Regular cardiac myocyte (primary cell): ENCODE measurements around the gene LDHA. TPM values are rescaled to one million over a fixed set of nuclear protein-coding genes. Genes with fewer than 3 reads are reported as not detected.

Source experiments
- total RNA-seq: library from RNA; depleted of rRNA; stranded (reverse); fragments of >200 nt; gene quantifications from 2 replicates; pipeline ENCODE4 v1.2.3, GENCODE V29; 2014

The LDHA gene
- 1,407 and 2,140 TPM in 2 replicates for total RNA-seq

DNA sequence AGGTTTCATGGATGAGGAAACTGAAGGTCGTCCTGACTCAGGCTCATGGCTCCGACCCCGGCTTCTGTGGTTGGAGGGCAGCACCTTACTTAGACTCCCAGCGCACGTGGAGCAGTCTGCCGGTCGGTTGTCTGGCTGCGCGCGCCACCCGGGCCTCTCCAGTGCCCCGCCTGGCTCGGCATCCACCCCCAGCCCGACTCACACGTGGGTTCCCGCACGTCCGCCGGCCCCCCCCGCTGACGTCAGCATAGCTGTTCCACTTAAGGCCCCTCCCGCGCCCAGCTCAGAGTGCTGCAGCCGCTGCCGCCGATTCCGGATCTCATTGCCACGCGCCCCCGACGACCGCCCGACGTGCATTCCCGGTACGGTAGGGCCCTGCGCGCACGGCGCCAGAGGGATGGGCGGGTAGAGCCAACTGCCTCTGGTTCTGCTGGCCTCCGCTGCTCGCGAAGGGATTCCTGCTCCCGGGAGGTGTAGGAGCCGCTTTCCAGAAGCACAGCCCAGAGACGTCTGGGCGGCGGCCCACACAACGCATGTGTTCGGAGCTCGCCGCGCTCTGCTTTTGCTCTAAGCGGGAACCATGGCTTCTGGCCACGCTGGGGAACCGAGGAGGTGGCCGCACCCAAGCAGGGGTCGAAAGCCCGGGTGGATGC, at the start of gene LDHA:
Gene LDHA (plus strand): TSS at position 289 of the 653 bp plus-strand sequence. CDS start 2,280 bp downstream, outside the sequence.

DNA sequence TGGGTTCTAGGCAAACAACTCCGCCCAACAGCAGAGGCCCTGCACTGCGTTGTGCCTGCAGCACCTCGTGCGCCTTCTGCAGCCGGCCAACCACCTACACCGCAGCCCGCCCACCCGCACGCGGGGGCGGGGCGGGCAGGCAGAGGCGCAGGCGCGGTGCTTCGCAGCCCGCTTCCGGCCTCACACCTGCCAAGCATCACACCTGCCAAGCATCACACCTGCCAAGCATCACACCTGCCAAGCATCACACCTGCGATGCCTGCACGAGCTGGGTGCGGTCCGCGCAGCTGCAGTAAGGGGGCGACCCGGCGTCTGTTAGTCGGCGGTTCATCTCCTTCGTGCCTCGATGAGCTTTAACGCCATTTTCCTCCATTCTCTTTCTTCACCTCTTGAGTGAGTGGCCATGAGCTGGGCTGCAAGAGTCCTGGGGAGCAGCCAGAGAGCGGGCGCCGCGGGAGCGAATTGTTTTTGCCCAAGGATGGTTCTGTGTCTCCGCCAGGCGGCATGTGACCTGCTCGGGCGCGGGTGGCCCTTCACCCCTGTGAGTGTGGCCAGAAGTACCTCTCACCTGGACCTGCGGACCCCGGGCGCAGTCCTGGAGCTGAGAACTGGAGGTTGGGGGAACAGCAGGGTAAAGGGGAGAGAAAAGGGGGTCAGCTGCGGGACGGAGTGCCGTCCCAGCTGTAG, 61.5 kb downstream of the LDHA start, which contains the start of gene LDHAL6A:
Gene LDHAL6A (plus strand): TSS at position 171 of the 687 bp plus-strand sequence. CDS start 825 bp downstream, outside the sequence.

Other genes starting within 250 kb of the LDHA start
- not detected in 2 replicates for gene MRGPRX4, start 221.7 kb upstream of the LDHA start, total RNA-seq
- gene SAA4, start 157.8 kb upstream of the LDHA start, total RNA-seq = not detected in 2 replicates
- 1.5 and 3.1 TPM in 2 replicates for gene SAA2, start 145.9 kb upstream of the LDHA start, total RNA-seq
- gene SAA1, start 128.3 kb upstream of the LDHA start, total RNA-seq = 0.77 and 3.1 TPM in 2 replicates
- 61.0 and 90.2 TPM in 2 replicates for gene HPS5, start 72.4 kb upstream of the LDHA start, total RNA-seq
- gene GTF2H1, start 72.0 kb upstream of the LDHA start, total RNA-seq = 62.7 and 95.8 TPM in 2 replicates
- under 0.01 TPM in 2 replicates for gene LDHC, start 17.8 kb downstream of the LDHA start, total RNA-seq
- not detected in 2 replicates for gene LDHAL6A, start 61.3 kb downstream of the LDHA start, total RNA-seq
- gene TSG101, start 132.4 kb downstream of the LDHA start, total RNA-seq = 55.2 and 81.5 TPM in 2 replicates
- gene UEVLD, start 194.2 kb downstream of the LDHA start, total RNA-seq = 28.4 and 29.3 TPM in 2 replicates
- gene MISFA, start 205.2 kb downstream of the LDHA start, total RNA-seq = 0.19 and 2.0 TPM in 2 replicates
- gene SPTY2D1, start 239.8 kb downstream of the LDHA start, total RNA-seq = 16.1 and 24.7 TPM in 2 replicates